HT1080 (cell line): Measurements from ENCODE around the gene QSOX2. TPM values are rescaled to one million over a fixed set of nuclear protein-coding genes. Genes with fewer than 3 reads are reported as not detected.

ENCODE experiments used
- DNase-seq: peaks from one replicate; pipeline ENCODE4 v3.0.0-alpha.2; 2015; ENCODE audit warnings: low read depth
- total RNA-seq: library from RNA; depleted of rRNA; stranded (reverse); fragments of >200 nt; shearing (Covaris generic); gene quantifications from 2 replicates; pipeline ENCODE4 v1.2.3, GENCODE V29; 2014

The QSOX2 gene
- total RNA-seq, 1 experiment from 2014 or later = 20.1 TPM

GRCh38 chr9:136223871-136224640 lies 21.6 kb downstream of the QSOX2 start:
- no peak for DNase-seq

- no peak for DNase-seq
These were observed 22.7 kb downstream of the QSOX2 start for GRCh38 chr9:136222906-136223285.

- no peak for DNase-seq
These were observed 23.3 kb downstream of the QSOX2 start for GRCh38 chr9:136222166-136222905.

GRCh38 chr9:136220017-136220729 lies 25.4 kb downstream of the QSOX2 start:
- peak; percentile 92 for DNase-seq

GRCh38 chr9:136219276-136219675 lies 26.3 kb downstream of the QSOX2 start:
- no peak for DNase-seq

GRCh38 chr9:136218673-136219072 lies 26.9 kb downstream of the QSOX2 start:
- DNase-seq = no peak

GRCh38 chr9:136218271-136218670 lies 27.3 kb downstream of the QSOX2 start:
- no peak for DNase-seq

GRCh38 chr9:136216541-136217244 lies 28.9 kb downstream of the QSOX2 start:
- no peak for DNase-seq

- no peak for DNase-seq
These were observed 31.9 kb downstream of the QSOX2 start for GRCh38 chr9:136213733-136214132.

GRCh38 chr9:136212345-136212950 lies 33.2 kb downstream of the QSOX2 start:
- DNase-seq = no peak

GRCh38 chr9:136211441-136212344 lies 33.9 kb downstream of the QSOX2 start:
- DNase-seq = no peak

- no peak for DNase-seq
These were observed 34.6 kb downstream of the QSOX2 start for GRCh38 chr9:136211006-136211405.

GRCh38 chr9:136210276-136210675 lies 35.3 kb downstream of the QSOX2 start:
- DNase-seq = no peak

- no peak for DNase-seq
These were observed 35.8 kb downstream of the QSOX2 start for GRCh38 chr9:136209786-136210185.

GRCh38 chr9:136209232-136209631 lies 36.4 kb downstream of the QSOX2 start:
- DNase-seq = no peak

GRCh38 chr9:136208675-136209074 lies 36.9 kb downstream of the QSOX2 start:
- no peak for DNase-seq

- DNase-seq = no peak
These were observed 38.0 kb downstream of the QSOX2 start for GRCh38 chr9:136207616-136208015.

- no peak for DNase-seq
These were observed 38.9 kb downstream of the QSOX2 start for GRCh38 chr9:136206602-136207275.

GRCh38 chr9:136205707-136205992 lies 40.0 kb downstream of the QSOX2 start:
- no peak for DNase-seq
